ENCODE results near the gene LEKR1.

LEKR1 gene

DNA sequence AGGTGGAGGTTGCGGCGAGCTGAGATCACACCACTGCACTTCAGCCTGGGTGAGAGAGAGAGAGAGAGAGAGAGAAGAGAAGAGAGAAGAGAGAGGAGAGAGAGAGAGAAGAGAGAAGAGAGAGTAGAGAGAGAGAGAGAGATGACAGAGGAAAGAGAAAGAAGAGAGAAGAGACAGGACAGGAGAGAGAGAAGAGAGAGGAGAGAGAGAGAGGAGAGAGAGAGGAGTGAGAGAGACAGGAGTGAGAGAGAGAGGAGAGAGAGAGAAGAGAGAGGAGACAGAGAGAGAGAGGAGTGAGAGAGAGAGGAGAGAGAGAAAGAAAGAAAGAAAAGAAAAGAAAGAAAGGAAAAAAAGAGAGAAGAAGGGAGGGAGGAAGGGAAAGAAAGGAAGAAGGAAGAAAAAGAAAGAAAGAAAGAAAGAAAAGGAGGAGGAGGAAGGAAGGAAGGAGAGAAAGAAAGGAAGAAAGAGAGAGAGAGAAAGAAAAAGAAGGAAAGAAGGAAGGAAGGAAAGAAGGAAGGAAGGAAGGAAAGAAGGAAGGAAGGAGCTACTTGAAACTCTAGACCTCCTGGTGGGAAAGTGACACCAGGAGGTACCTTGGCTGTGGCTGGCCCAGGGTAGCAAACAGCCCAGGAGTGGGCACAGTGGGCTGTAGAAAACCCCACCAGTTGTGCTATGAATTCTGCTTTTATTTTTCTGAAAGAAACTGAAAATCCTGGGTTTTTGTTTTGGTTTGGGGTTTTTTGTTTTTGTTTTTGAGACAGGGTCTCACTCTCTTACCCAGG lies 245.8 kb downstream of the LEKR1 start:
- Histone ChIP-seq H3K4me2 (ENCODE audit: low read depth, low read length) (no peak overlapping the region), H4K20me1 (ENCODE audit: insufficient read depth, low read length) (no peaks in the 10 kb centered on the region), H3K79me2 (ENCODE audit: low read length) (no peaks in the 10 kb centered on the region), H3K9me3 (replicated peaks; ENCODE audit: insufficient read depth, low read length) (no peaks in the 10 kb centered on the region), H3K27me3 (replicated peaks; ENCODE audit: insufficient read depth, low read length) (no peaks in the 10 kb centered on the region), H3K4me3 (ENCODE audit: low read length) (no peak overlapping the region), H3K9ac (ENCODE audit: low read length) (no peak overlapping the region), H3K36me3 (replicated peaks; ENCODE audit: insufficient read depth, low read length) (no peaks in the 10 kb centered on the region), H3K9me2 (replicated peaks; ENCODE audit: insufficient read depth, low read length) (no peaks in the 10 kb centered on the region), H3K4me1 (ENCODE audit: low read length) (peaks cover 5% of the 10 kb centered on the region), H2AFZ (ENCODE audit: low read length) (no peak overlapping the region), H3F3A (ENCODE audit: insufficient read depth, low read length) (no peaks in the 10 kb centered on the region), H3K27ac (ENCODE audit: low read length) (no peak overlapping the region)
- TF ChIP-seq EZH2 (optimal IDR thresholded peaks at IDR 0.05; ENCODE audit: low read depth, low read length) (no peak), EZH2phosphoT487 (IDR thresholded peaks at IDR 0.05; ENCODE audit: low read length) (no peak), CTCF (IDR thresholded peaks at IDR 0.05; ENCODE audit: low read length) (no peak)
- DNase-seq: no peak

GRCh38 chr3:157073810-157074209 lies 247.7 kb downstream of the LEKR1 start:
- Histone ChIP-seq H2AFZ (ENCODE audit: low read length) (no peak overlapping the region), H3K9ac (ENCODE audit: low read length) (no peak overlapping the region), H3K27ac (ENCODE audit: low read length) (no peak overlapping the region), H3K79me2 (ENCODE audit: low read length) (no peaks in the 10 kb centered on the region), H4K20me1 (ENCODE audit: insufficient read depth, low read length) (no peaks in the 10 kb centered on the region), H3K9me2 (replicated peaks; ENCODE audit: insufficient read depth, low read length) (no peaks in the 10 kb centered on the region), H3K4me1 (ENCODE audit: low read length) (no peaks in the 10 kb centered on the region), H3K27me3 (replicated peaks; ENCODE audit: insufficient read depth, low read length) (no peaks in the 10 kb centered on the region), H3K36me3 (replicated peaks; ENCODE audit: insufficient read depth, low read length) (no peaks in the 10 kb centered on the region), H3K4me2 (ENCODE audit: low read depth, low read length) (no peak overlapping the region), H3K4me3 (ENCODE audit: low read length) (no peak overlapping the region), H3F3A (ENCODE audit: insufficient read depth, low read length) (no peaks in the 10 kb centered on the region), H3K9me3 (replicated peaks; ENCODE audit: insufficient read depth, low read length) (no peaks in the 10 kb centered on the region)
- TF ChIP-seq EZH2 (optimal IDR thresholded peaks at IDR 0.05; ENCODE audit: low read depth, low read length) (no peak), EZH2phosphoT487 (IDR thresholded peaks at IDR 0.05; ENCODE audit: low read length) (no peak), CTCF (IDR thresholded peaks at IDR 0.05; ENCODE audit: low read length) (no peak; the same call in 1 of the 2 replicates)
- DNase-seq: no peak

DNA sequence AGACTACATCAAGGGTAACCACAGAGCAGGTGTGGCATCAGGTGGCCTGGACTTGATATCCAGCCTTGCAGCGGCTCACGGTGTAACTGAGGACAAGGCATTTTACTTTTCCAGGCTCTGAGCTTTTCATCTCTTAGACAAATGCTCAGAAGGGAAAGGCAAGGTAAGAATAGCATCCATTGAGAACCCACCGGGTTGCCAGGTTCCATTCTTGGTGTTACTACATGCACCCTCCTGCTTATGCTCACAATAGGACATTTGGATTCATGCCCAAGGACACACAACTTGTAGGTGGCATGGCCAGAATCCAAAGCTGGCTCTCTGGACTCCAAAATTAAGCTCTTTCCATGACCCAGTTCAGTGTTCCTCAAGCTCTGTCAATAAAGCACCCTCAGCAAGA lies 248.3 kb downstream of the LEKR1 start:
- Histone ChIP-seq H2AFZ (ENCODE audit: low read length) (no peak overlapping the region), H3F3A (ENCODE audit: insufficient read depth, low read length) (no peaks in the 10 kb centered on the region), H3K4me3 (ENCODE audit: low read length) (no peak overlapping the region), H3K27ac (ENCODE audit: low read length) (no peak overlapping the region), H3K36me3 (replicated peaks; ENCODE audit: insufficient read depth, low read length) (no peaks in the 10 kb centered on the region), H3K27me3 (replicated peaks; ENCODE audit: insufficient read depth, low read length) (no peaks in the 10 kb centered on the region), H3K9me2 (replicated peaks; ENCODE audit: insufficient read depth, low read length) (no peaks in the 10 kb centered on the region), H4K20me1 (ENCODE audit: insufficient read depth, low read length) (no peaks in the 10 kb centered on the region), H3K4me1 (ENCODE audit: low read length) (no peaks in the 10 kb centered on the region), H3K9ac (ENCODE audit: low read length) (no peak overlapping the region), H3K79me2 (ENCODE audit: low read length) (no peaks in the 10 kb centered on the region), H3K9me3 (replicated peaks; ENCODE audit: insufficient read depth, low read length) (no peaks in the 10 kb centered on the region), H3K4me2 (ENCODE audit: low read depth, low read length) (no peak overlapping the region)
- no peak for TF ChIP-seq EZH2 (optimal IDR thresholded peaks at IDR 0.05; ENCODE audit: low read depth, low read length)
- no peak for TF ChIP-seq EZH2phosphoT487 (IDR thresholded peaks at IDR 0.05; ENCODE audit: low read length)
- TF ChIP-seq CTCF (IDR thresholded peaks at IDR 0.05; ENCODE audit: low read length): no peak
- no peak for DNase-seq
